Spleen (tissue), 11 donors: Measurements from ENCODE around the gene SULT1A2. TPM values are rescaled to one million over a fixed set of nuclear protein-coding genes. Genes with fewer than 3 reads are reported as not detected.
A peak's percentile ranks its signal among the peaks of the same experiment; 100 is the strongest.
"Not testable (repeated sequence)": the region's sequence is repeated elsewhere in the genome, so short reads cannot be mapped to it uniquely, and the experiment has no call there.

Source experiments
- DNase-seq: peaks from one replicate; pipeline ENCODE4 v3.0.0-alpha.2; 2020
- H3K27ac ChIP-seq, 8 donors: fragments of 200-600 bp; sonication (generic) in 7 of 8; 1 replicate in 4 of 8; 2 replicates in 4 of 8; pipeline versions ENCODE4 v1.5.0 to v1.8.0; 2016 to 2021; ENCODE audit warnings: inconsistent platforms in 4 of 8, mild to moderate bottlenecking in 4 of 8, moderate library complexity in 1 of 8
- H3K27me3 ChIP-seq, 7 donors: fragments of 200-600 bp; sonication (generic) in 6 of 7; replicated peaks in 1 of 7; 1 replicate in 4 of 7; 2 replicates in 3 of 7; pipeline versions ENCODE4 v1.5.0 to v1.8.0; 2016 to 2021; ENCODE audit warnings: inconsistent platforms in 3 of 7, mild to moderate bottlenecking in 1 of 7
- H3K36me3 ChIP-seq, 6 donors: fragments of 200-600 bp; sonication (generic) in 5 of 6; 1 replicate in 4 of 6; 2 replicates in 2 of 6; pipeline versions ENCODE4 v1.5.0 to v1.8.0; 2016 to 2021; ENCODE audit warnings: inconsistent platforms in 2 of 6
- H3K4me1 ChIP-seq, 6 donors: fragments of 200-600 bp; sonication (generic) in 5 of 6; 1 replicate in 3 of 6; 2 replicates in 3 of 6; pipeline versions ENCODE4 v1.5.0 to v1.8.0; 2016 to 2021; ENCODE audit warnings: inconsistent platforms in 3 of 6
- H3K4me3 ChIP-seq, 8 donors: fragments of 200-600 bp; sonication (generic) in 7 of 8; 1 replicate in 4 of 8; 2 replicates in 4 of 8; pipeline versions ENCODE4 v1.5.0 to v1.8.0; 2016 to 2021; ENCODE audit warnings: inconsistent platforms in 4 of 8, mild to moderate bottlenecking in 4 of 8, moderate library complexity in 2 of 8
- H3K9me3 ChIP-seq, 8 donors: fragments of 200-600 bp; sonication (generic) in 7 of 8; 1 replicate in 4 of 8; 2 replicates in 4 of 8; pipeline versions ENCODE4 v1.5.0 to v1.8.0; 2016 to 2021; ENCODE audit warnings: inconsistent platforms in 4 of 8
- POLR2A ChIP-seq, 3 donors: fragments of 450-650 bp; IDR thresholded peaks; one replicate each; pipeline ENCODE4 v1.5.1; 2017; ENCODE audit warnings: antibody characterized with exemption in 3 of 3, mild to moderate bottlenecking in 1 of 3
- POLR2AphosphoS5 ChIP-seq, 3 donors: sonication (generic); formaldehyde crosslinking; IDR thresholded peaks; one replicate each; pipeline ENCODE4 v1.5.1; 2017; ENCODE audit warnings: antibody characterized with exemption in 3 of 3
- WGBS, 5 donors: extraction: QIAGEN DNeasy Blood & Tissue Kit in 3 of 5; methylation state at CpG; one replicate each; pipeline versions ENCODE4 v1.1.5 to v1.1.7; 2013 to 2018; 5-methylcytosine and 5-hydroxymethylcytosine counted together
- intact Hi-C: fragments of 100-400 bp; cut with DNase I; formaldehyde crosslinking; loops from one replicate; pipeline ENCODE4 v1.15.0; 2023; ENCODE audit warnings: low total_unique reads
- polyA plus RNA-seq, 3 donors: library from polyadenylated mRNA; stranded (reverse); fragments of 200-250 nt; gene quantifications; one replicate each; pipeline ENCODE4 v1.2.1, GENCODE V29; 2013
- total RNA-seq, 7 donors: library from RNA; depleted of rRNA in 3 of 7; stranded (reverse); fragments of >200 nt in 3 of 7; fragmentation: NEBNext Ultra II Directional in 4 of 7; extraction: Animal tissue kit (Norgen Biotek cat#: 25700) in 4 of 7; gene quantifications; one replicate each; pipeline versions ENCODE4 v1.1.0 to v1.2.1, GENCODE V29; 2016 to 2021
- TF ChIP-seq, protein P1 (sequence below), 11 experiments: fragments of 200-600 bp in 7 of 11; fragments of 450-650 bp in 4 of 11; sonication (generic) in 4 of 11; IDR thresholded peaks in 8 of 11; conservative IDR thresholded peaks in 3 of 11; 1 replicate in 7 of 11; 2 replicates in 4 of 11; pipeline versions ENCODE4 v1.4.0 to v1.8.0; 2016 to 2021; ENCODE audit warnings: antibody characterized with exemption in 11 of 11, inconsistent platforms in 4 of 11, mild to moderate bottlenecking in 1 of 11
- donor health status: healthy with polysubstance abuse.
- donor health status: DM: no; HTN: no; CAD: no; lungs with moderate emphysema.
- donor health status: DM: no; HTN: no; CAD: no.
- donor health status: Bipolar disorder and iron deficiency.
- donor health status: healthy.
- donor health status: DM: no; HTN: no; CAD: no.
- donor health status: DM: yes; HTN: yes; CAD: no.

The SULT1A2 gene
- total and polyA plus RNA-seq, 10 donors: 1.3 to 9.4 (median 4.0) TPM

DNA sequence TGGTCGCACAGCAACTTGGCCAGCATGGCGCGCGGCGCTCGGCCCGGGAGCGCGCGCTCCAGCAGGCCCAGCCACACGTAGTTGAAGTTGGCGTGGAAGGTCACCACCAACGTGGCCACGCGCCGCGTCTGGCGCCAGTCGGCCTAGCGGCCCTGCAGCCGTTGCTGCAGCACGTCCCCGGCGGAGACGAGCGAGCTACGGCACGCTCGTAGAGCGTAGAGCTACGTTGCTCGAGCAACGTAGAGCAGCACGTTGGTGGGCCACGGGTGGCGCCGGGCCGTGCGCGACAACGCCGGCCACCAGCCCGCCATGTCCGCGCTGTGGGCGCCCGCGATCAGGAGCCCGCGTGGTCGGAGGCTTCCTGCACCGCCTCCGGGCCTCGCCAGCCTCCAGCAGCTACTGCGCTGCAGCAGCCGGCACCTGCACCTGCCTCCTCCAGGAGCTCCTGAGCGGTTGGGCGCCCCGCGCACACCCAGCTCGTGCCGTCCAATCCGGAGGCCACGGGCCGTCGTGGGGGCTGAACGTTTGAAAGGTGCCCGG lies 26.4 kb upstream of the SULT1A2 start:
- DNase-seq: peak; percentile 89
- peaks cover 0 to 6% (median 0%) of the 10 kb centered on the region in 6 donors for H3K36me3 ChIP-seq
- TF ChIP-seq, protein P1, sequence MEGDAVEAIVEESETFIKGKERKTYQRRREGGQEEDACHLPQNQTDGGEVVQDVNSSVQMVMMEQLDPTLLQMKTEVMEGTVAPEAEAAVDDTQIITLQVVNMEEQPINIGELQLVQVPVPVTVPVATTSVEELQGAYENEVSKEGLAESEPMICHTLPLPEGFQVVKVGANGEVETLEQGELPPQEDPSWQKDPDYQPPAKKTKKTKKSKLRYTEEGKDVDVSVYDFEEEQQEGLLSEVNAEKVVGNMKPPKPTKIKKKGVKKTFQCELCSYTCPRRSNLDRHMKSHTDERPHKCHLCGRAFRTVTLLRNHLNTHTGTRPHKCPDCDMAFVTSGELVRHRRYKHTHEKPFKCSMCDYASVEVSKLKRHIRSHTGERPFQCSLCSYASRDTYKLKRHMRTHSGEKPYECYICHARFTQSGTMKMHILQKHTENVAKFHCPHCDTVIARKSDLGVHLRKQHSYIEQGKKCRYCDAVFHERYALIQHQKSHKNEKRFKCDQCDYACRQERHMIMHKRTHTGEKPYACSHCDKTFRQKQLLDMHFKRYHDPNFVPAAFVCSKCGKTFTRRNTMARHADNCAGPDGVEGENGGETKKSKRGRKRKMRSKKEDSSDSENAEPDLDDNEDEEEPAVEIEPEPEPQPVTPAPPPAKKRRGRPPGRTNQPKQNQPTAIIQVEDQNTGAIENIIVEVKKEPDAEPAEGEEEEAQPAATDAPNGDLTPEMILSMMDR (IDR thresholded peaks at IDR 0.05 in 8 of 11, conservative IDR thresholded peaks at IDR 0.05 in 3 of 11): no peak
- peak; percentile 25 to 71 (median 66) for TF ChIP-seq POLR2AphosphoS5 (IDR thresholded peaks at IDR 0.05)
- no peaks in the 10 kb centered on the region for H3K9me3 ChIP-seq
- H3K4me1 ChIP-seq: peaks cover 0 to 32% (median 15%) of the 10 kb centered on the region in 6 donors
- 1 to 2% (median 1%) methylated on average over 37 to 68 of the region's 68 CpGs for WGBS, 5 donors
- peak overlapping the region in 4 of 8 donors; percentile 28 to 53 (median 40) for H3K27ac ChIP-seq
- peak overlapping the region; percentile 31 to 83 (median 56) for H3K4me3 ChIP-seq
- intact Hi-C loops: no loop called here
- H3K27me3 ChIP-seq: peaks cover 0 to 23% (median 0%) of the 10 kb centered on the region in 7 donors

DNA sequence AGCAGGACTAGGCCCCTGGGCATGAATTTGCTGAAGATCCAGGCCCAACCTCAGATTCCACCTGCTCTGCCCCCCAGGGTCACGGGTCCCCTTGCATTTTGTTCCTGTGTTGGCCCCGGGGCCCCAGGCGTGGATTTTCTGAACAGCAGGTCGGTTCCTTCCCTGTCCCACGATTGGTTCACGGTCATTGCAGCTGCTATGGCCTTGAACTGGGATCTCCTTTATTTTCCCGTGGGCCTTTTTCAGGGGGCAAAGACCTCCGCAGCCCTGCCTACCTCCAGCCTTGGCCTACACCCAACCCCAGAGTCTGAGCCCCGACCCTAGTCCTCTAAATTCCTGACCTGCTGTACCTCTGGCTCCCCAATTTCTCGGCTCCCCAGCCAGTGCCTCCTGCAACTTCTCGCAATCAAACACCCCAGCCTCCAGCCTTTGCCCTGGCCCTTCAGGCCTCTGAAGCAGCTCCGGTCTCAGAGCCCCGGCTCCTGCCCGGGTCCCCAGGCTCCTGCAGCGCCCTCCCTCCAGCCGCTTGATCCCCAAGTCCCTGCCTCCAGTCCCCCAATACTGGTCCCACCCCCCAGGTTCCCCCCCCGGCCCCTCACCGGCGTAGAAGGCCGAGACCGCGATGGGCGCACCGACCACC lies 25.8 kb upstream of the SULT1A2 start:
- Histone ChIP-seq H3K4me1 (peaks cover 0 to 38% (median 17%) of the 10 kb centered on the region in 6 donors), H3K4me3 (peak overlapping the region; percentile 31 to 83 (median 56)), H3K27ac (peak overlapping the region in 4 of 8 donors; percentile 28 to 53 (median 40)), H3K27me3 (peaks cover 0 to 23% (median 0%) of the 10 kb centered on the region in 7 donors)
- WGBS, 5 donors: 30 to 54% (median 40%) methylated on average over 17 to 24 of the region's 24 CpGs
- intact Hi-C loops, H3K36me3 ChIP-seq, H3K9me3 ChIP-seq, DNase-seq: not testable (repeated sequence)

DNA sequence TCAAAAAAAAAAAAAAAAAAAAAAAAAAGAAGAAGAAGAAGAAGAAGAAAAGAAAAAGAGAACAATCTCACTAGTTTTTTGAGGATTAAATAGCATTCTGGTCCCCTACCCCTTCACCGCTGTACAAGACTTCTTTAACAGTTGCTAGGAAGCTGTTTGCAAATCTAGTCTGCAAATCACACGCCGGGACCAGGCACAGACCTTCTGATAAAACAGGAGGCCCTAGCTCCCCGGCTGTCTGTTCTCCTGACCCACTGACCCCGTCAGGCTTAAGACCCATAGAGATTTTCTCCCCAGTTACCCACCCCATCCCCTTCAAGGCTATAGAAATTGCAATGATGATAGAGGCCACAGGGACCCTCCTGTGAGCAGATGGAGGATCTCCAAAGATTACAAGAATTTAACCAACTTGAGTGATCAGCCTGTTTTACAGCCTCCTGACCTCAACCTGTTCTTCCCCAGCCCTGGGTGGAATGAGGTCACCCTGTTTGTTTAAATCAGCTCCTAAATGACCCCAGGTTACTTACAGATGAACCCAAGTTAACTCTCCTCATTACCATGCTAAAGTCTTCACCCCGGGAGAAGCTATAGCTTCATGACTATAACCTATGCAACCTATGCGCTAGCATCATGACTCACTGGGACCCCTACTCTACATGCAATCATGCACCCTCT lies 24.8 kb upstream of the SULT1A2 start:
- Histone ChIP-seq H3K36me3 (peaks cover 0 to 6% (median 0%) of the 10 kb centered on the region in 6 donors), H3K27ac (no peak overlapping the region), H3K4me3 (no peak overlapping the region), H3K27me3 (peaks cover 0 to 23% (median 0%) of the 10 kb centered on the region in 7 donors), H3K4me1 (peaks cover 0 to 47% (median 20%) of the 10 kb centered on the region in 6 donors), H3K9me3 (no peaks in the 10 kb centered on the region)
- intact Hi-C loops: no loop called here
- WGBS, 5 donors: 83 to 91% (median 86%) methylated on average over 7 of the region's 7 CpGs
- DNase-seq: no peak
- TF ChIP-seq POLR2A (IDR thresholded peaks at IDR 0.05): no peak
- no peak for TF ChIP-seq POLR2AphosphoS5 (IDR thresholded peaks at IDR 0.05)
- TF ChIP-seq, protein P1 (IDR thresholded peaks at IDR 0.05 in 8 of 11, conservative IDR thresholded peaks at IDR 0.05 in 3 of 11): no peak

DNA sequence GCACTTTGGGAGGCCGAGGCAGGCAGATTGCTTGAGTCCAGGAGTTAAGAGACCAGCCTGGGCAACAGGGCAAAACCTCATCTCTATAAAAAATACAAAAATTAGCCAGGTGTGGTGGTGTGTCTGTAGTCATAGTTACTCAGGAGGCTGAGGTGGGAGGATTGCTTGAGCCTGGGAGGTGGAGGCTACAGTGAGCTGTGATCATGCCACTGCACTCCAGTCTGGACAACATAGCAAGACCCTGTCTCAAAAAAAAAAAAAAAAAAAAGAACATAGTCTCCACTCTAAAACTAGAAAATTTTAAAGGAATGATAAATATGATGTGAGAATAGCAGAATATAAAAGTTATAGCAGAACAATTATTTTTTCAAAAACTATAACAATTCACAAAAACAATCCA lies 23.5 kb upstream of the SULT1A2 start:
- WGBS, 5 donors: 80 to 100% (median 93%) methylated on average over 1 of the region's 1 CpG

DNA sequence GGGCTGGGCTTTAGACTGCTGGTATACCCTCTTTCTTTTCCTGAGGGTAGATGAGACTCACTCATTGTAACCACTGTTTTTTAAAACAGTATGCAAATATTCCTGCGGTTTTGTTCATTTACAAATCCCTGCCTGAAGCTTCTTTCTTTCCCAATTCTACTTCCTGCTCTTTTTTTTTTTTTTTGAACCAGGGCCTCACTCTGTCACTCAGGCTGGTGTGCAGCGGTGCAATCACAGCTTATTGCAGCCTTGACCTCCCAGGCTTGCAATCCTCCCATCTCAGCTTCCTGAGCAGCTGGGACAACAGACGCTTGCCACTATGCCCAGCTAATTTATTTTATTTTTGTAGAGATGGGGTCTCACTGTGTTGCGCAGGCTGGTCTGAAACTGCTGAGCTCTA lies 21.0 kb upstream of the SULT1A2 start:
- no peak for TF ChIP-seq POLR2A (IDR thresholded peaks at IDR 0.05)
- TF ChIP-seq POLR2AphosphoS5 (IDR thresholded peaks at IDR 0.05): no peak
- TF ChIP-seq, protein P1 (IDR thresholded peaks at IDR 0.05 in 8 of 11, conservative IDR thresholded peaks at IDR 0.05 in 3 of 11): no peak
- 28 to 49% (median 33%) methylated on average over 4 of the region's 4 CpGs for WGBS, 5 donors

More for the DNA sequence above, 23.5 kb upstream of the SULT1A2 start:
- H3K36me3 ChIP-seq, H3K27ac ChIP-seq, H3K9me3 ChIP-seq, H3K4me3 ChIP-seq, intact Hi-C loops, DNase-seq: not testable (repeated sequence)
- H3K27me3 ChIP-seq: peaks cover 0 to 23% (median 0%) of the 10 kb centered on the region in 7 donors
- peaks cover 0 to 55% (median 20%) of the 10 kb centered on the region in 6 donors for H3K4me1 ChIP-seq

More for the DNA sequence above, 21.0 kb upstream of the SULT1A2 start:
- intact Hi-C loops: no loop called here
- Histone ChIP-seq H3K27me3 (peaks cover 0 to 4% (median 0%) of the 10 kb centered on the region in 7 donors), H3K4me1 (peaks cover 0 to 42% (median 12%) of the 10 kb centered on the region in 6 donors), H3K27ac (peak overlapping the region in 1 of 8 donors; percentile 18), H3K4me3 (no peak overlapping the region), H3K9me3 (no peaks in the 10 kb centered on the region), H3K36me3 (peaks cover 0 to 6% (median 0%) of the 10 kb centered on the region in 6 donors)
- DNase-seq: peak; percentile 38
